Sigmoid colon (tissue), 4 donors: ENCODE data around the gene IQGAP2.

Experiments used
- EP300 ChIP-seq, 4 donors: sonication (generic); formaldehyde crosslinking; IDR thresholded peaks; one replicate each; pipeline ENCODE4 v1.6.1; 2017; ENCODE audit warnings: antibody characterized with exemption in 4 of 4
- POLR2A ChIP-seq, 2 donors: fragments of 450-650 bp; IDR thresholded peaks; one replicate each; pipeline ENCODE4 v1.6.1; 2016; ENCODE audit warnings: antibody characterized with exemption in 2 of 2, mild to moderate bottlenecking in 2 of 2, moderate library complexity in 2 of 2
- TF ChIP-seq, protein P1 (sequence below), 4 experiments: fragments of 450-650 bp in 3 of 4; fragments of 200-600 bp in 1 of 4; IDR thresholded peaks; one replicate each; pipeline ENCODE4 v1.5.1; 2016 to 2019; ENCODE audit warnings: antibody characterized with exemption in 4 of 4, mild to moderate bottlenecking in 3 of 4, moderate library complexity in 2 of 4

DNA sequence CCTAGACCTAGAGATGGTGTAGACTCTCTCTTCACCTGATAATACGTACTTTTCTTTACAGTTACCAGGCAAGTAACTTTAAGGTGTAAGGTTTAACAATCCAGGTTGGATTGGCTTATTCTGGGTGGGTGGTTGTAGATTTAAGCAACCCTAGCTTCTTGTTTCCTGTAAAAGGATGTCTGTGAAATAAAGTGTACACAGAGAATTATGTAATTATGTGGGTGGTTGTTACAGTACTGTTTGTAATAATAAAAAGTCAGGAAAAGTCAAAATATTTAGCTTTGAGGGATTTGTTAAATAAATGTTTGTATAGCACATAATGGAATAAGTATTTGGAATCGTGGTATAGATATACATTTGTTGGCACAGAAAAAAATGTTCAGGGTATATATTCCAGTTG is 269.2 kb downstream of the IQGAP2 start:
- TF ChIP-seq POLR2A (IDR thresholded peaks at IDR 0.05) (no peak), EP300 (IDR thresholded peaks at IDR 0.05) (no peak)
- TF ChIP-seq, protein P1, sequence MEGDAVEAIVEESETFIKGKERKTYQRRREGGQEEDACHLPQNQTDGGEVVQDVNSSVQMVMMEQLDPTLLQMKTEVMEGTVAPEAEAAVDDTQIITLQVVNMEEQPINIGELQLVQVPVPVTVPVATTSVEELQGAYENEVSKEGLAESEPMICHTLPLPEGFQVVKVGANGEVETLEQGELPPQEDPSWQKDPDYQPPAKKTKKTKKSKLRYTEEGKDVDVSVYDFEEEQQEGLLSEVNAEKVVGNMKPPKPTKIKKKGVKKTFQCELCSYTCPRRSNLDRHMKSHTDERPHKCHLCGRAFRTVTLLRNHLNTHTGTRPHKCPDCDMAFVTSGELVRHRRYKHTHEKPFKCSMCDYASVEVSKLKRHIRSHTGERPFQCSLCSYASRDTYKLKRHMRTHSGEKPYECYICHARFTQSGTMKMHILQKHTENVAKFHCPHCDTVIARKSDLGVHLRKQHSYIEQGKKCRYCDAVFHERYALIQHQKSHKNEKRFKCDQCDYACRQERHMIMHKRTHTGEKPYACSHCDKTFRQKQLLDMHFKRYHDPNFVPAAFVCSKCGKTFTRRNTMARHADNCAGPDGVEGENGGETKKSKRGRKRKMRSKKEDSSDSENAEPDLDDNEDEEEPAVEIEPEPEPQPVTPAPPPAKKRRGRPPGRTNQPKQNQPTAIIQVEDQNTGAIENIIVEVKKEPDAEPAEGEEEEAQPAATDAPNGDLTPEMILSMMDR (IDR thresholded peaks at IDR 0.05) = no peak
